Activated naive CD4-positive, alpha-beta T cell treated with anti-CD3 and anti-CD28 coated beads for 36 hours (primary cell): ENCODE results near the gene CRADD. TPM values are rescaled to one million over a fixed set of nuclear protein-coding genes. Genes with fewer than 3 reads are reported as not detected.

Source experiments
- CTCF ChIA-PET: fragments of 350-600 bp; sonication (Branson Sonifier 250); formaldehyde crosslinking; loops from one replicate; lab custom pipeline; 2021; ENCODE audit warnings: antibody characterized with exemption; lab: Charles Lee
- DNase-seq: peaks from one replicate; pipeline ENCODE4 v3.0.0-alpha.2; 2020
- H3K27ac Mint-ChIP-seq: one replicate; pipeline ENCODE4 v1.8.0; 2021; ENCODE audit warnings: mild to moderate bottlenecking, mixed read lengths
- H3K27me3 Mint-ChIP-seq: one replicate; pipeline ENCODE4 v1.8.0; 2021; ENCODE audit warnings: low read depth, mixed read lengths
- H3K36me3 Mint-ChIP-seq: one replicate; pipeline ENCODE4 v1.8.0; 2021; ENCODE audit warnings: low read depth, mixed read lengths
- H3K4me1 Mint-ChIP-seq: one replicate; pipeline ENCODE4 v1.8.0; 2021; ENCODE audit warnings: low read depth, mixed read lengths
- H3K4me3 Mint-ChIP-seq: one replicate; pipeline ENCODE4 v1.8.0; 2021; ENCODE audit warnings: mild to moderate bottlenecking, moderate library complexity, mixed read lengths
- H3K9me3 Mint-ChIP-seq: one replicate; pipeline ENCODE4 v1.8.0; 2021; ENCODE audit warnings: mixed read lengths
- intact Hi-C: fragments of 100-400 bp; cut with micrococcal nuclease; formaldehyde crosslinking; loops from one replicate; pipeline ENCODE4 v1.15.1; 2023
- total RNA-seq, 2 experiments: library from RNA; stranded (reverse); gene quantifications; one replicate each; pipeline ENCODE4 v1.2.3, GENCODE V29; 2021

Gene CRADD
- total RNA-seq, 2 experiments from 2014 or later: 14.3 to 15.6 TPM

- peak overlapping the region; percentile 75 for H3K27ac Mint-ChIP-seq
- no peaks in the 10 kb centered on the region for H3K9me3 Mint-ChIP-seq
- H3K36me3 Mint-ChIP-seq: no peaks in the 10 kb centered on the region
- intact Hi-C loops: loop anchor here (1.0 to 5.0 kb wide), 6 partner anchors 42 to 360 kb away; partner anchors contain the start of gene CRADD
- H3K4me3 Mint-ChIP-seq: peak overlapping the region; percentile 76
- H3K27me3 Mint-ChIP-seq: no peaks in the 10 kb centered on the region
- DNase-seq: peak; percentile 60
- CTCF ChIA-PET: interaction anchor here (0.5 to 2.0 kb wide), 5 partner anchors 25 to 359 kb away, joined by 3 to 8 read pairs (median 6); no protein-coding TSS in a partner anchor
- peaks cover 46% of the 10 kb centered on the region for H3K4me1 Mint-ChIP-seq
These were observed 65.1 kb downstream of the CRADD start for GRCh38 chr12:93742110-93742934.

DNA sequence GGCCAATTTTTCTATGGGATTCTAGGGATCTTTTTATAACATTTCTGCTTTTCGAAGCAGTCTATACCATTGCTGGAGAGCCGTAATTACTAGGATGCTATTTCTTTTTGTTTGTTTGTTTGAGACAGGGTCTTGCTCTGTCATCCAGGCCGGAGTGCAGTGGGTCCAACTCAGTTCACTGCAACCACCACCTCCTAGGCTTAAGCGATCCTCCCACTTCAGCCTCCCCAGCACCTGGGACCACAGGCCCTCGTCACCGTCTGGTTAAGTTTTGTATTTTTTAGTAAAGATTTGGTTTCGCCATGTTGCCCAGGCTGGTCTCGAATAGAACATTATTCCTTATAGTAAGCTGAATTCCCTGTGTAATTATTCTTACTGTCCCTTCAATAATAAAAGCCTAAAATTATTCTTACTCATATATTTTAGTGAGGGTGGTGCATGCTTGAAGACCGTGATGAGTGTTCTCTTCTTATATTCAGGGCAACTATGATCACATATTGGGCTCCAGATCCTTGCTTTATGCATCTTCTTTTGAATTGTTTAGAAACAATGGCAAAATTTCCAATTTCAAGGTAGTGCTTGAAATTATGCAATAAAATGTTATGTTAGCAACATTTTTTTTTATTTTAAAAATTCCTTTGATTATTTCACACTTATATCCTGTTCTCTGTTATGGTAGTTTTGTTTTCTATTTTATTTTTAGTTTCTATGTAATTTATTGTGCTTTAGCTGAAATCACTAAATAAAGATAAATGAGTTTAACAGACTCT lies 66.2 kb downstream of the CRADD start:
- CTCF ChIA-PET: no interaction called here
- Mint-ChIP-seq H3K27me3 (no peaks in the 10 kb centered on the region), H3K4me3 (peak overlapping the region; percentile 76), H3K27ac (no peak overlapping the region), H3K9me3 (no peaks in the 10 kb centered on the region), H3K36me3 (no peaks in the 10 kb centered on the region), H3K4me1 (peaks cover 40% of the 10 kb centered on the region)
- intact Hi-C loops: loop anchor here (5.0 kb wide), 1 partner anchor 151 kb away; no protein-coding TSS in a partner anchor
- no peak for DNase-seq

GRCh38 chr12:93743999-93744689 lies 67.0 kb downstream of the CRADD start:
- DNase-seq: no peak
- peaks cover 40% of the 10 kb centered on the region for H3K4me1 Mint-ChIP-seq
- no peak overlapping the region for H3K4me3 Mint-ChIP-seq
- H3K27me3 Mint-ChIP-seq: no peaks in the 10 kb centered on the region
- H3K9me3 Mint-ChIP-seq: no peaks in the 10 kb centered on the region
- intact Hi-C loops: loop anchor here (5.0 kb wide), 1 partner anchor 152 kb away; no protein-coding TSS in a partner anchor
- CTCF ChIA-PET: no interaction called here
- H3K36me3 Mint-ChIP-seq: no peaks in the 10 kb centered on the region
- H3K27ac Mint-ChIP-seq: no peak overlapping the region

DNA sequence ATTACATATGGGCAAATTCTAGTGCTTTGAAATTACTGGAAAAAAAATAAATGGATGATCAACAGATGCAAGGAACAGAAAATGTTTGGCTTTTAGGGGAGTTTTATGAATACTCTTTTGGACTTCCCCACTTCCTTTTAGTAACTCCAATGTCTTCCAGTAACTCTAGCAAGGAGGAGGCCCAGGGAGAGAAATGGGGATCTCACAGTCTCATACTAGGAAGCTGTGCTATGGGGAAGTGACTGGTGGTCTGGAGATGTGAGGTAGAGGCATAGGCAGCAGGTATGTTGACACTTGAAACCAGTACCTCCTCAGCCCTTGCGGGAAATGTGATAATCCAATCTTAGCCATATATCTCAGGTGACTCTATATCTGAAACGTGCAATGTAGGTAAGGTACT lies 68.1 kb downstream of the CRADD start:
- intact Hi-C loops: no loop called here
- CTCF ChIA-PET: interaction anchor here (1.6 kb wide), 1 partner anchor 357 kb away, joined by 7 read pairs; no protein-coding TSS in a partner anchor
- H3K36me3 Mint-ChIP-seq: no peaks in the 10 kb centered on the region

GRCh38 chr12:93746572-93747168 lies 69.5 kb downstream of the CRADD start:
- no peak for DNase-seq
- H3K9me3 Mint-ChIP-seq: no peaks in the 10 kb centered on the region
- H3K27me3 Mint-ChIP-seq: no peaks in the 10 kb centered on the region
- peaks cover 32% of the 10 kb centered on the region for H3K4me1 Mint-ChIP-seq
- H3K4me3 Mint-ChIP-seq: no peak overlapping the region
- CTCF ChIA-PET: interaction anchor here (1.6 kb wide), 1 partner anchor 356 kb away, joined by 7 read pairs; no protein-coding TSS in a partner anchor
- no peak overlapping the region for H3K27ac Mint-ChIP-seq
- intact Hi-C loops: no loop called here
- H3K36me3 Mint-ChIP-seq: no peaks in the 10 kb centered on the region

More for the DNA sequence above, 68.1 kb downstream of the CRADD start:
- Mint-ChIP-seq H3K27me3 (no peaks in the 10 kb centered on the region), H3K4me3 (no peak overlapping the region), H3K9me3 (no peaks in the 10 kb centered on the region), H3K27ac (no peak overlapping the region), H3K4me1 (peaks cover 42% of the 10 kb centered on the region)
- no peak for DNase-seq

DNA sequence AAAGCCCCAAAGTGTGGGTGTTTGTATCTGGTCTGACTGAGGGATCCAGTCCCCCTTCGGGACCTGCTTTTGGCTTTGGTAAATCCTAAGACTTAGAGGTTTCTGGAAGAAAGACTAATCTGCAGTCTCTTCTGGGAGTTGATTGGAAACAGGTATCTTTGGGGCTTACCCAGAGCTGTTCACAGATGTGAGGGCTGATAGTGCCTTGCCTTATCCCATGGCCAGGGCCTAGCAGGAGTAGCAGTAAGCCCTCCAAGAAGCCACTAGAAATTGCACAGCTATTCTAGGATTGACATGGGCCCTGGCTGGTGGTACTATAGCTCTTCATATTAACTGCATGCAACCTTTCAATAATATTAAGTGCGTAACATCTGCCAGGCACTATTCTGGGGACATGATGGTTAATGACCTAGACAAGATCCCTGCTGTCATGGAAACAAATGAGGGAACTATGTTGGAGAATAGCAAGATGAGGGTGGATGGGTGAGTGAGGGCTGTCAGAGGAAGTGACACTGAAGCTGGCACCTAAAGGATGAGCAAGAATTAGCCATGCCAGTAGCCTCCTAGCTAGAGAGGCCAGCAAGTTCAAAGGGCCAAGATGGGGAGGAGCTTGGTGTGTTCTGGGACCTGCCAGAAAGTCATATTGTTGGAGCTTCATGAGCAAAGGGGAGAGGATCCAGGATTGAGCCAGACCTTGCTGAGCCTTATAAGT lies 71.7 kb downstream of the CRADD start:
- no peak for DNase-seq
- no peak overlapping the region for H3K27ac Mint-ChIP-seq
- no peak overlapping the region for H3K4me3 Mint-ChIP-seq
- CTCF ChIA-PET: interaction anchor here (0.5 to 1.6 kb wide), 2 partner anchors 193 to 353 kb away, joined by 3 to 6 read pairs; no protein-coding TSS in a partner anchor
- peaks cover 12% of the 10 kb centered on the region for H3K9me3 Mint-ChIP-seq
- intact Hi-C loops: no loop called here
- peaks cover 21% of the 10 kb centered on the region for H3K4me1 Mint-ChIP-seq
- H3K36me3 Mint-ChIP-seq: peaks cover 11% of the 10 kb centered on the region
- H3K27me3 Mint-ChIP-seq: no peaks in the 10 kb centered on the region

DNA sequence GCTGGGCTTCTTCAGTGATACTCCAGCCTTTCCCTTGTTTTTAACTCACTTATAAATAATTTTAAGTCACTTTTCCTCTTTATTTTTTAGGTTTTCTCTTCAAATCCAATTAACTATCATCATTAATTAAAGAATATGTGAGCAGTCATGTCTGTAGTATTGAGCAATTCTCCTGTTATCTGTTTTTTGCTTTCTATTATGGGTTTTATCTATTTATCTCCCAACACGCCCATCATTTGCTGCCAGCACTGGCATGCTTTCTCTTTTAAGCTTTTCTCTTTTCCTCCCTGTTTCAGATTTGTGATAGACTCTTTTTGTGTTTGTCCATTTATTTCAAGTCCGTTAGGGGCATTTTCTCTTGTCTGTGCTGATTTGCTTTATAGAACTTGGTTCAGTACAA lies 72.3 kb downstream of the CRADD start:
- Mint-ChIP-seq H3K9me3 (peaks cover 19% of the 10 kb centered on the region), H3K36me3 (peaks cover 16% of the 10 kb centered on the region), H3K4me3 (no peak overlapping the region), H3K4me1 (peaks cover 16% of the 10 kb centered on the region), H3K27me3 (no peaks in the 10 kb centered on the region), H3K27ac (no peak overlapping the region)
- intact Hi-C loops: no loop called here
- no peak for DNase-seq
- CTCF ChIA-PET: no interaction called here

DNA sequence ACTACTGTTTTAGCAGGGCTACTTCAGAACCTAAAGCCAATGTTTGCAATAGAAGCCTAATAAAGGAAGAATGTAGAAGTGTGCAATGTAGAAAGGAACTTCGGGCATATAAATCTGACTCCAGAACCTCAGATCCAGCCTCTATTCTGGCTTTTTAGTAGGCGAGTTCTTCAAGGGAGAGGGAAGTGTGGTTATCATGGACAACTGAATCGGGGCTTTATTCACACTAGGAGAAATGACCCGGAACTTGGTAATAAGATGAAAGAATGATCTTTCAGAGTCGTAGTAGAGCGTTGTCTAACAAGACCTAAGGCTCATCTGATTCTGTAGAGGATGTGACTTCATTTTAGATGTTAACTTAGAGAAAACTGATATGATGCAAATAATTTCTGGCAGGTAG lies 72.9 kb downstream of the CRADD start:
- H3K36me3 Mint-ChIP-seq: peaks cover 19% of the 10 kb centered on the region
- intact Hi-C loops: no loop called here
- no peak overlapping the region for H3K4me3 Mint-ChIP-seq
- H3K27me3 Mint-ChIP-seq: no peaks in the 10 kb centered on the region
- H3K4me1 Mint-ChIP-seq: peaks cover 15% of the 10 kb centered on the region
- no peak for DNase-seq
- CTCF ChIA-PET: no interaction called here
- no peak overlapping the region for H3K27ac Mint-ChIP-seq
- H3K9me3 Mint-ChIP-seq: peaks cover 24% of the 10 kb centered on the region

GRCh38 chr12:93751864-93752610 lies 74.9 kb downstream of the CRADD start:
- CTCF ChIA-PET: interaction anchor here (0.7 to 0.8 kb wide), 2 partner anchors 10 to 269 kb away, joined by 3 to 4 read pairs; no protein-coding TSS in a partner anchor
- H3K27me3 Mint-ChIP-seq: no peaks in the 10 kb centered on the region
- H3K4me3 Mint-ChIP-seq: no peak overlapping the region
- peaks cover 19% of the 10 kb centered on the region for H3K36me3 Mint-ChIP-seq
- H3K9me3 Mint-ChIP-seq: peaks cover 27% of the 10 kb centered on the region
- no peak overlapping the region for H3K27ac Mint-ChIP-seq
- no peak for DNase-seq
- peaks cover 5% of the 10 kb centered on the region for H3K4me1 Mint-ChIP-seq
- intact Hi-C loops: no loop called here

GRCh38 chr12:93753285-93753684 lies 76.1 kb downstream of the CRADD start:
- intact Hi-C loops: no loop called here
- DNase-seq: no peak
- H3K36me3 Mint-ChIP-seq: peaks cover 19% of the 10 kb centered on the region
- no peak overlapping the region for H3K4me3 Mint-ChIP-seq
- CTCF ChIA-PET: interaction anchor here (2.4 kb wide), 1 partner anchor 348 kb away, joined by 6 read pairs; no protein-coding TSS in a partner anchor
- H3K27me3 Mint-ChIP-seq: no peaks in the 10 kb centered on the region
- H3K4me1 Mint-ChIP-seq: peaks cover 10% of the 10 kb centered on the region
- no peak overlapping the region for H3K27ac Mint-ChIP-seq
- H3K9me3 Mint-ChIP-seq: peaks cover 27% of the 10 kb centered on the region
